ENCODE measurements around the gene HPCAL1. TPM values are rescaled to one million over a fixed set of nuclear protein-coding genes. Genes with fewer than 3 reads are reported as not detected.

HPCAL1 gene
- total and polyA plus RNA-seq, 2 of the 8 experiments (the other 6 are each of a cell fraction or from before 2014, with no cell fraction given) = 5.8 to 8.6 TPM

DNA sequence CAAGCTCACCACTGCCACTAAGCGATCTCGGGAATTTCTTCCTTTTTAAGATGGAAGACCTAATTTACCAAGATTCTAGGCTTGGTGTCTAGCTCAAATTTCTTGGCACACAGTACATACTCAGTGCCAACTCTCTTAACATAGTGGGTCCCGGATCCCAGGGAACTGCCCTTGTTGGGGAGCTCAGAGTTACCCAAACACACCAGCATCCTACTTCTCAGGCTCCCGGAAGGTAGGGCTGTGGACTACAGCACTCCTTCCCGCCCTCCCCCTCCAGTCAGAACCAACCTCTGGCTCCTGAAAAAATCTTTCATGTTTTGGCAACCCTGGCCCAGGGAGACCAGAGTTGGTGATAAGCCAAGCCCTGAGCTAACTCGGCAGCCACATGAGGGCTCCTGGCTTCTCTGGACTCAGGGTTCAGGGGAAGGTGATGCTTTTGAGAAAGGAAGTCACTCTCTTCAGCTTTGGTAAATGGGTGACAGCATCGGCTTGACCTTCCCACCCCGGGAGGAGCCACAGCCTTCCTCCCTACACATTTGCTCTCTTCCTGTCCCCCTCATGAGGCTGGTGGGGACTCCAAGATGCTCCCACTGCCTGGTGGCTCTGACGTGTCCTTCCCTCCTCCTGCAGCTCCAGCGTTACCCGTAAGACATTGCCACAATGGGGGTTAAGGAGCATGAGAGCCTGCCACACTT, 136.6 kb downstream of the HPCAL1 start:
- Histone ChIP-seq H2BK20ac (ENCODE audit: low read length) (no peak overlapping the region), H3K4me3 (ENCODE audit: extremely low read depth in 1 of 4, insufficient read depth in 2 of 4, low read depth in 3 of 4, low read length in 4 of 4) (no peak overlapping the region), H4K20me1 (replicated peaks in 1 of 2; ENCODE audit: control insufficient read depth in 1 of 2, insufficient read depth in 2 of 2, low read length in 2 of 2) (peaks cover 2 to 3% of the 10 kb centered on the region in 2 experiments), H2AK5ac (ENCODE audit: low read depth, low read length) (no peak overlapping the region), H3K4me2 (ENCODE audit: insufficient read depth in 1 of 2, low read depth in 2 of 2, low read length in 2 of 2) (no peak overlapping the region), H3K79me1 (ENCODE audit: low read depth, low read length) (no peaks in the 10 kb centered on the region), H2BK5ac (ENCODE audit: low read depth, low read length) (no peak overlapping the region), H3K56ac (replicated peaks; ENCODE audit: insufficient read length, low read depth, low read length) (no peak overlapping the region), H3K9me3 (ENCODE audit: insufficient read depth in 2 of 2, low read depth in 1 of 2, low read length in 1 of 2) (no peaks in the 10 kb centered on the region), H3K23ac (ENCODE audit: insufficient read length) (no peak overlapping the region), H3K36me3 (ENCODE audit: control insufficient read depth in 2 of 4, insufficient read depth in 4 of 4, low read length in 3 of 4) (peaks cover 4 to 34% (median 22%) of the 10 kb centered on the region in 4 experiments; a peak in 7 of 8 replicates), H4K8ac (ENCODE audit: extremely low read depth, insufficient read depth, low read length) (no peak overlapping the region), H3K9ac (replicated peaks in 1 of 4; ENCODE audit: extremely low read depth in 1 of 4, low read depth in 3 of 4, low read length in 3 of 4) (no peak overlapping the region), H2BK12ac (ENCODE audit: low read depth, low read length) (no peak overlapping the region), H3K14ac (ENCODE audit: insufficient read length) (no peak overlapping the region), H3K79me2 (ENCODE audit: control insufficient read depth in 1 of 2, insufficient read depth in 2 of 2, low read length in 2 of 2) (no peaks in the 10 kb centered on the region), H4K91ac (replicated peaks; ENCODE audit: insufficient read length, low read length) (no peak overlapping the region), H4K5ac (ENCODE audit: insufficient read length, low read depth, low read length) (no peak overlapping the region), H3K23me2 (ENCODE audit: low read depth, low read length) (no peaks in the 10 kb centered on the region), H2AFZ (ENCODE audit: low read length) (no peak overlapping the region), H2BK120ac (replicated peaks; ENCODE audit: low read depth, low read length) (no peak overlapping the region), H3K4me1 (replicated peaks in 1 of 4; ENCODE audit: control insufficient read depth in 3 of 4, insufficient read depth in 4 of 4, low read length in 3 of 4) (no peaks in the 10 kb centered on the region), H3K18ac (ENCODE audit: extremely low read depth, low read length) (no peak overlapping the region), H3K4ac (replicated peaks; ENCODE audit: insufficient read length, low read depth, low read length) (no peak overlapping the region), H2BK15ac (ENCODE audit: low read length) (no peak overlapping the region), H3K27ac (ENCODE audit: low read depth, low read length) (no peak overlapping the region), H3K27me3 (replicated peaks in 1 of 4; ENCODE audit: control insufficient read depth in 3 of 4, extremely low read depth in 1 of 4, insufficient read depth in 3 of 4, low read length in 3 of 4) (no peaks in the 10 kb centered on the region)
- TF ChIP-seq TBP (IDR thresholded peaks at IDR 0.05; ENCODE audit: low read depth, low read length) (no peak), CBX8 (IDR thresholded peaks at IDR 0.05; ENCODE audit: borderline replicate concordance, low read depth, low read length) (no peak), TAF1 (IDR thresholded peaks at IDR 0.05; ENCODE audit: low read depth, low read length) (no peak), TEAD4 (IDR thresholded peaks at IDR 0.05; ENCODE audit: low read depth, low read length) (no peak), SAP30 (IDR thresholded peaks at IDR 0.05; ENCODE audit: insufficient read depth, insufficient replicate concordance, low read length) (no peak), NANOG (IDR thresholded peaks at IDR 0.05; ENCODE audit: insufficient read depth, low read depth, low read length, poor library complexity, severe bottlenecking) (no peak), FOSL1 (IDR thresholded peaks at IDR 0.05; ENCODE audit: insufficient read depth, low read depth, low read length) (no peak), CHD1 (IDR thresholded peaks at IDR 0.05; ENCODE audit: low read depth, low read length) (no peak), EZH2 (IDR thresholded peaks at IDR 0.05; ENCODE audit: low read depth, low read length, severe bottlenecking) (no peak), RAD21 (IDR thresholded peaks at IDR 0.05 in 1 of 2, conservative IDR thresholded peaks at IDR 0.05 in 1 of 2; ENCODE audit: low read depth in 2 of 2, low read length in 2 of 2) (no peak)
- TF ChIP-seq, protein P1, sequence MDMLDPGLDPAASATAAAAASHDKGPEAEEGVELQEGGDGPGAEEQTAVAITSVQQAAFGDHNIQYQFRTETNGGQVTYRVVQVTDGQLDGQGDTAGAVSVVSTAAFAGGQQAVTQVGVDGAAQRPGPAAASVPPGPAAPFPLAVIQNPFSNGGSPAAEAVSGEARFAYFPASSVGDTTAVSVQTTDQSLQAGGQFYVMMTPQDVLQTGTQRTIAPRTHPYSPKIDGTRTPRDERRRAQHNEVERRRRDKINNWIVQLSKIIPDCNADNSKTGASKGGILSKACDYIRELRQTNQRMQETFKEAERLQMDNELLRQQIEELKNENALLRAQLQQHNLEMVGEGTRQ (IDR thresholded peaks at IDR 0.05; ENCODE audit: low read length) = no peak
- FAIRE-seq = no peak
- WGBS, 2 experiments (ENCODE audit: extremely low coverage in 1 of 2, insufficient coverage in 1 of 2, insufficient read length in 1 of 2, insufficient replicate concordance in 2 of 2, low coverage in 1 of 2, low lambda C conversion rate in 2 of 2, missing lambda C conversion rate in 1 of 2) = 85% methylated on average over 11 of the region's 11 CpGs; no CpG with 5 or more reads in 1 of the 2 experiments
- ChIA-PET POLR2A (ENCODE audit: partially characterized antibody) (interaction anchor here (0.6 to 6.0 kb wide), 5 partner anchors 7 to 392 kb away, joined by 3 to 44 read pairs (median 4); partner anchors contain the start of gene ODC1), CTCF (ENCODE audit: partially characterized antibody) (interaction anchor here (0.7 to 1.7 kb wide), 7 partner anchors 10 to 367 kb away, joined by 3 to 7 read pairs (median 3); partner anchors contain the start of gene HPCAL1)
- no peak for DNase-seq (ENCODE audit: low read depth in 1 of 2, low spot score in 2 of 2)
